ENCODE results near the gene UBE2H. TPM values are rescaled to one million over a fixed set of nuclear protein-coding genes. Genes with fewer than 3 reads are reported as not detected.

UBE2H gene
- total and polyA plus RNA-seq, 2 donors (not counting 1 experiment from before 2014, with no cell fraction given), result 23.3 to 54.1 TPM

- ChIA-PET CTCF (interaction anchor here (1.0 to 1.4 kb wide), 5 partner anchors 9 to 159 kb away, joined by 3 to 5 read pairs (median 3); no protein-coding TSS in a partner anchor), POLR2A (no interaction called here)
- Histone ChIP-seq H4K20me1 (ENCODE audit: control insufficient read depth, insufficient read depth, low read length, poor library complexity, severe bottlenecking) (peaks cover 48% of the 10 kb centered on the region), H2AFZ (ENCODE audit: insufficient read depth, low read depth, low read length, poor library complexity, severe bottlenecking) (no peak overlapping the region), H3K27me3 (replicated peaks in 1 of 4; ENCODE audit: control extremely low read depth in 1 of 4, control insufficient read depth in 3 of 4, insufficient read depth in 4 of 4, low read length in 3 of 4) (no peaks in the 10 kb centered on the region), H3K4me1 (ENCODE audit: control insufficient read depth in 2 of 2, insufficient read depth in 2 of 2, low read length in 2 of 2) (peaks cover 4 to 5% of the 10 kb centered on the region in 2 donors), H3K9me3 (ENCODE audit: control extremely low read depth in 1 of 3, control insufficient read depth in 2 of 3, insufficient read depth in 1 of 3, low read length in 2 of 3) (no peaks in the 10 kb centered on the region), H3K9ac (ENCODE audit: low read length) (no peak overlapping the region), H3K36me3 (replicated peaks in 1 of 2; ENCODE audit: control extremely low read depth in 1 of 2, control insufficient read depth in 1 of 2, extremely low read depth in 1 of 2, insufficient read depth in 2 of 2, low read length in 1 of 2) (peaks cover 0 to 15% of the 10 kb centered on the region in 2 experiments), H3K27ac (ENCODE audit: low read length in 2 of 2) (no peak overlapping the region), H3K4me3 (ENCODE audit: control extremely low read depth in 1 of 5, extremely low read depth in 1 of 5, insufficient read depth in 1 of 5, low read depth in 2 of 5, low read length in 4 of 5) (no peak overlapping the region), H3K79me2 (ENCODE audit: control insufficient read depth, insufficient read depth, low read length) (peaks cover 61% of the 10 kb centered on the region), H3K4me2 (replicated peaks; ENCODE audit: low read depth, low read length, poor library complexity, severe bottlenecking) (no peak overlapping the region)
- DNase-seq, result no peak
- peaks cover 10% of the 10 kb centered on the region for H3K4me1 Mint-ChIP-seq
- ATAC-seq (ENCODE audit: low read depth), result no peak
- intact Hi-C loops (cut with micrococcal nuclease), result no loop called here
- H3K27me3 Mint-ChIP-seq, result no peaks in the 10 kb centered on the region
- WGBS (ENCODE audit: insufficient coverage), result no CpG with 5 or more reads among the region's 5 CpGs
- no peaks in the 10 kb centered on the region for H3K9me3 Mint-ChIP-seq (ENCODE audit: insufficient read depth)
- TF ChIP-seq EZH2 (IDR thresholded peaks at IDR 0.05; ENCODE audit: borderline replicate concordance, insufficient read depth, low read depth, low read length, poor library complexity, severe bottlenecking) (no peak), CTCF (IDR thresholded peaks at IDR 0.05) (no peak)
- no peak overlapping the region for H3K4me3 Mint-ChIP-seq
- no peak overlapping the region for H3K27ac Mint-ChIP-seq
Observed at GRCh38 chr7:129851174-129851573, 101.6 kb downstream of the UBE2H start.

GRCh38 chr7:129848436-129848835, 104.3 kb downstream of the UBE2H start:
- intact Hi-C loops (cut with micrococcal nuclease), result loop anchor here (5.0 kb wide), 1 partner anchor 34 kb away; no protein-coding TSS in a partner anchor
- Histone ChIP-seq H3K27ac (ENCODE audit: low read length in 2 of 2) (no peak overlapping the region), H2AFZ (ENCODE audit: insufficient read depth, low read depth, low read length, poor library complexity, severe bottlenecking) (no peak overlapping the region), H3K79me2 (ENCODE audit: control insufficient read depth, insufficient read depth, low read length) (peaks cover 45% of the 10 kb centered on the region), H3K27me3 (replicated peaks in 1 of 4; ENCODE audit: control extremely low read depth in 1 of 4, control insufficient read depth in 3 of 4, insufficient read depth in 4 of 4, low read length in 3 of 4) (no peaks in the 10 kb centered on the region), H3K4me1 (ENCODE audit: control insufficient read depth in 2 of 2, insufficient read depth in 2 of 2, low read length in 2 of 2) (peaks cover 9 to 13% of the 10 kb centered on the region in 2 donors), H3K9ac (ENCODE audit: low read length) (no peak overlapping the region), H3K9me3 (ENCODE audit: control extremely low read depth in 1 of 3, control insufficient read depth in 2 of 3, insufficient read depth in 1 of 3, low read length in 2 of 3) (no peaks in the 10 kb centered on the region), H4K20me1 (ENCODE audit: control insufficient read depth, insufficient read depth, low read length, poor library complexity, severe bottlenecking) (peaks cover 42% of the 10 kb centered on the region), H3K36me3 (replicated peaks in 1 of 2; ENCODE audit: control extremely low read depth in 1 of 2, control insufficient read depth in 1 of 2, extremely low read depth in 1 of 2, insufficient read depth in 2 of 2, low read length in 1 of 2) (peaks cover 0 to 16% of the 10 kb centered on the region in 2 experiments), H3K4me2 (replicated peaks; ENCODE audit: low read depth, low read length, poor library complexity, severe bottlenecking) (no peak overlapping the region), H3K4me3 (ENCODE audit: control extremely low read depth in 1 of 5, extremely low read depth in 1 of 5, insufficient read depth in 1 of 5, low read depth in 2 of 5, low read length in 4 of 5) (no peak overlapping the region)
- no peak for ATAC-seq (ENCODE audit: low read depth)
- no peaks in the 10 kb centered on the region for H3K9me3 Mint-ChIP-seq (ENCODE audit: insufficient read depth)
- peaks cover 23% of the 10 kb centered on the region for H3K4me1 Mint-ChIP-seq
- WGBS (ENCODE audit: insufficient coverage), result no CpG with 5 or more reads among the region's 2 CpGs
- H3K27me3 Mint-ChIP-seq, result no peaks in the 10 kb centered on the region
- POLR2A ChIA-PET, result no interaction called here
- CTCF ChIA-PET, result interaction anchor here (0.9 kb wide), 1 partner anchor 162 kb away, joined by 4 read pairs; no protein-coding TSS in a partner anchor
- no peak overlapping the region for H3K4me3 Mint-ChIP-seq
- DNase-seq, result no peak
- TF ChIP-seq CTCF (IDR thresholded peaks at IDR 0.05) (no peak), EZH2 (IDR thresholded peaks at IDR 0.05; ENCODE audit: borderline replicate concordance, insufficient read depth, low read depth, low read length, poor library complexity, severe bottlenecking) (no peak)
- no peak overlapping the region for H3K27ac Mint-ChIP-seq
